ENCODE data around the gene IFT81.

DNA sequence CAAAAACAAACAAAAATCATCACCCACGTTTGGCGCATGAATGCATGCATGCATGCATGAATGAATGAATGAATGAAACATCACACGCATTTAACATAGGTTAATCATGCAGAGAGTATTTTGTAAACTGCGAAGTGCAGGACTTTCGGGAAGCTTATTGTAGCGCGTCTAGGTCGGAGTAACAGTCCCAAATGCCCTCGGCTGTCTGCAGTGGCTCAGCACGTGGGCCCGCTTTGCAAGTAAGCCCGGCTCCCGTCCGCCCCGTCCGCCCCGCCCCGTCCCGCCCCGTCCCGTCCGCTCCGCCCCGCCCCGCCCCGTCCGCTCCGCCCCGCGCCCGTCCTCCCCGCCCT is 263 bp upstream of the IFT81 start:
- TF ChIP-seq, protein P1, sequence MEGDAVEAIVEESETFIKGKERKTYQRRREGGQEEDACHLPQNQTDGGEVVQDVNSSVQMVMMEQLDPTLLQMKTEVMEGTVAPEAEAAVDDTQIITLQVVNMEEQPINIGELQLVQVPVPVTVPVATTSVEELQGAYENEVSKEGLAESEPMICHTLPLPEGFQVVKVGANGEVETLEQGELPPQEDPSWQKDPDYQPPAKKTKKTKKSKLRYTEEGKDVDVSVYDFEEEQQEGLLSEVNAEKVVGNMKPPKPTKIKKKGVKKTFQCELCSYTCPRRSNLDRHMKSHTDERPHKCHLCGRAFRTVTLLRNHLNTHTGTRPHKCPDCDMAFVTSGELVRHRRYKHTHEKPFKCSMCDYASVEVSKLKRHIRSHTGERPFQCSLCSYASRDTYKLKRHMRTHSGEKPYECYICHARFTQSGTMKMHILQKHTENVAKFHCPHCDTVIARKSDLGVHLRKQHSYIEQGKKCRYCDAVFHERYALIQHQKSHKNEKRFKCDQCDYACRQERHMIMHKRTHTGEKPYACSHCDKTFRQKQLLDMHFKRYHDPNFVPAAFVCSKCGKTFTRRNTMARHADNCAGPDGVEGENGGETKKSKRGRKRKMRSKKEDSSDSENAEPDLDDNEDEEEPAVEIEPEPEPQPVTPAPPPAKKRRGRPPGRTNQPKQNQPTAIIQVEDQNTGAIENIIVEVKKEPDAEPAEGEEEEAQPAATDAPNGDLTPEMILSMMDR (IDR thresholded peaks at IDR 0.05) = no peak
- TF ChIP-seq POLR2AphosphoS5 (IDR thresholded peaks at IDR 0.05) = no peak
- no peak for TF ChIP-seq POLR2A (IDR thresholded peaks at IDR 0.05)
- TF ChIP-seq EP300 (IDR thresholded peaks at IDR 0.05) = no peak

All from sigmoid colon (tissue), 4 donors.